K562 (cell line): ENCODE results near the gene CNOT9. TPM values are rescaled to one million over a fixed set of nuclear protein-coding genes. Genes with fewer than 3 reads are reported as not detected.

Source experiments
- ATAC-seq: fragments of 200-7000 bp; cut with Tn5 transposase; 3 replicates; pipeline ENCODE4 v1.9.1; 2020; ENCODE audit warnings: moderate library complexity
- BruUV-seq: library from RNA; stranded (reverse); fragments of 400-500 nt; replicated peaks from 2 replicates; lab custom pipeline; 2021; lab: Mats Ljungman, UMichigan
- CTCF ChIA-PET: fragments of 300-600 bp; formaldehyde crosslinking; extraction: SDS; loops from one replicate; lab custom pipeline; 2021; ENCODE audit warnings: low intra/inter-chr PET ratio; lab: Yijun Ruan, JAX
- POLR2A ChIA-PET: fragments of 300-600, 350-650 bp; sonication (Branson Sonifier 250); formaldehyde crosslinking; extraction: SDS; loops from one replicate; lab custom pipeline; 2021; ENCODE audit warnings: antibody characterized with exemption, inconsistent platforms; lab: Yijun Ruan, JAX
- DNase-seq, 4 experiments: peaks; one replicate each; pipeline versions ENCODE4 v3.0.0 to v3.0.0-alpha.2; 2011 to 2018; ENCODE audit warnings: low spot score in 3 of 4, mixed read lengths in 3 of 4; ENCODE audit errors: extremely low read depth in 1 of 4
- FAIRE-seq: peaks from 2 replicates; lab custom pipeline; 2011; peaks lifted over from hg19 to GRCh38; lab: Jason Lieb, UNC
- H2AFZ ChIP-seq: 2 replicates; pipeline ENCODE4 v1.6.0; 2011; ENCODE audit warnings: low read depth, low read length, control low read depth, inconsistent platforms
- H3K27ac ChIP-seq: fragments of 200-600 bp; 3 replicates; pipeline ENCODE4 v1.8.0; 2011; ENCODE audit warnings: low read depth, mild to moderate bottlenecking, control low read depth, inconsistent platforms, low read length, moderate library complexity, mixed read lengths; ENCODE audit errors: extremely low read depth
- H3K27me3 ChIP-seq, 2 experiments: fragments of 300-600 bp in 1 of 2; 2 replicates in 1 of 2; 3 replicates in 1 of 2; pipeline versions ENCODE4 v1.6.0 to v1.8.0; 2011; ENCODE audit warnings: inconsistent platforms in 2 of 2, low read length in 2 of 2, mild to moderate bottlenecking in 1 of 2, mixed read lengths in 1 of 2, moderate library complexity in 1 of 2; ENCODE audit not compliant: control insufficient read depth in 2 of 2, insufficient read depth in 2 of 2
- H3K36me3 ChIP-seq: fragments of 300-600 bp; 3 replicates; pipeline ENCODE4 v1.8.0; 2011; ENCODE audit warnings: mild to moderate bottlenecking, low read length, inconsistent platforms; ENCODE audit not compliant: control insufficient read depth, insufficient read depth
- H3K4me1 ChIP-seq, 2 experiments: fragments of 200-600 bp in 1 of 2; replicated peaks in 1 of 2; 2 replicates in 1 of 2; 3 replicates in 1 of 2; pipeline versions ENCODE4 v1.5.1 to v1.8.0; 2011; ENCODE audit warnings: inconsistent platforms in 2 of 2, low read length in 2 of 2, mild to moderate bottlenecking in 1 of 2, mixed read lengths in 1 of 2, moderate library complexity in 1 of 2; ENCODE audit not compliant: control insufficient read depth in 2 of 2, insufficient read depth in 2 of 2
- H3K4me2 ChIP-seq: 2 replicates; pipeline ENCODE4 v1.6.1; 2011; ENCODE audit warnings: low read length, control low read depth, inconsistent platforms, mixed read lengths; ENCODE audit not compliant: insufficient read depth
- H3K4me3 ChIP-seq: fragments of 200-600 bp; sonication (generic), shearing (Covaris generic); 2 replicates; pipeline ENCODE4 v1.5.1; 2016; ENCODE audit warnings: control low read depth, inconsistent platforms
- H3K79me2 ChIP-seq: fragments of 200-600 bp; 3 replicates; pipeline ENCODE4 v1.8.0; 2011; ENCODE audit warnings: low read length, inconsistent platforms; ENCODE audit not compliant: control insufficient read depth, insufficient read depth
- H3K9ac ChIP-seq, 2 experiments: 2 replicates each; pipeline versions ENCODE4 v1.6.0 to v1.6.1; 2011; ENCODE audit warnings: low read depth in 2 of 2, low read length in 2 of 2, control low read depth in 1 of 2, inconsistent platforms in 1 of 2, mild to moderate bottlenecking in 1 of 2, mixed read lengths in 1 of 2; ENCODE audit not compliant: insufficient read depth in 1 of 2
- H3K9me1 ChIP-seq: one replicate; pipeline ENCODE4 v1.6.0; 2011; ENCODE audit warnings: inconsistent platforms, mild to moderate bottlenecking, low read length, moderate library complexity; ENCODE audit not compliant: control insufficient read depth, insufficient read depth
- H3K9me3 ChIP-seq: replicated peaks from 2 replicates; pipeline ENCODE4 v1.5.1; 2011; ENCODE audit warnings: low read depth, low read length, inconsistent platforms; ENCODE audit not compliant: control insufficient read depth, insufficient read depth
- H4K20me1 ChIP-seq: replicated peaks from 2 replicates; pipeline ENCODE4 v1.6.1; 2011; ENCODE audit warnings: low read length, inconsistent platforms, mixed read lengths; ENCODE audit not compliant: control insufficient read depth, insufficient read depth
- ARID3A ChIP-seq: IDR thresholded peaks from 2 replicates; pipeline ENCODE4 v1.6.1; 2012; ENCODE audit warnings: low read depth, low read length, improper control_type of control experiment, borderline replicate concordance
- BCLAF1 ChIP-seq, 2 experiments: fragments of 450-650 bp in 1 of 2; IDR thresholded peaks; 2 replicates each; pipeline ENCODE4 v1.6.1; 2011 to 2017; ENCODE audit warnings: low read depth in 2 of 2, antibody characterized with exemption in 1 of 2, borderline replicate concordance in 1 of 2, low read length in 1 of 2, mild to moderate bottlenecking in 1 of 2, mixed read lengths in 1 of 2; ENCODE audit not compliant: control insufficient read depth in 1 of 2
- BHLHE40 ChIP-seq: IDR thresholded peaks from 2 replicates; pipeline ENCODE4 v1.6.1; 2011; ENCODE audit warnings: low read length, improper control_type of control experiment
- CTBP1 ChIP-seq: fragments of 450-650 bp; IDR thresholded peaks from 2 replicates; pipeline ENCODE4 v1.6.1; 2016; ENCODE audit warnings: borderline replicate concordance
- ETV6 ChIP-seq, 3 experiments: fragments of 150-350 bp in 1 of 3; sonication (generic) in 1 of 3; formaldehyde crosslinking in 1 of 3; IDR thresholded peaks; 2 replicates each; pipeline versions ENCODE4 v1.6.1 to v1.8.0; 2014 to 2022; ENCODE audit warnings: borderline replicate concordance in 2 of 3, low read depth in 2 of 3, antibody characterized with exemption in 1 of 3, low read length in 1 of 3, mild to moderate bottlenecking in 1 of 3, missing genetic modification reagents in 1 of 3
- FIP1L1 ChIP-seq: fragments of 200-400 bp; formaldehyde crosslinking; IDR thresholded peaks from 2 replicates; pipeline ENCODE4 v1.6.1; 2018; ENCODE audit warnings: mild to moderate bottlenecking, low read depth, low read length; ENCODE audit not compliant: poor library complexity, severe bottlenecking
- HMG20B ChIP-seq: fragments of 250-450 bp; sonication (Bioruptor Pico); IDR thresholded peaks from 2 replicates; pipeline ENCODE4 v1.5.0; 2021; ENCODE audit warnings: mild to moderate bottlenecking
- HNRNPH1 ChIP-seq: fragments of 200-400 bp; formaldehyde crosslinking; optimal IDR thresholded peaks from 2 replicates; pipeline ENCODE3; 2017; ENCODE audit warnings: low read depth, mild to moderate bottlenecking, low read length, moderate library complexity
- HNRNPK ChIP-seq: fragments of 200-400 bp; formaldehyde crosslinking; IDR thresholded peaks from one replicate; pipeline ENCODE4 v1.6.1; 2018; ENCODE audit warnings: mild to moderate bottlenecking, low read depth, low read length; ENCODE audit not compliant: poor library complexity, severe bottlenecking
- HOXB6 ChIP-seq: fragments of 250-450 bp; sonication (Bioruptor Pico); IDR thresholded peaks from 2 replicates; pipeline ENCODE4 v1.5.1; 2022; ENCODE audit warnings: mild to moderate bottlenecking, borderline replicate concordance
- MYBL2 ChIP-seq, 2 experiments: fragments of 450-650 bp in 1 of 2; sonication (generic) in 1 of 2; formaldehyde crosslinking in 1 of 2; IDR thresholded peaks; 2 replicates each; pipeline versions ENCODE4 v1.6.1 to v1.8.1; 2017 to 2022; ENCODE audit warnings: borderline replicate concordance in 1 of 2, inconsistent platforms in 1 of 2, low read depth in 1 of 2, mild to moderate bottlenecking in 1 of 2, missing genetic modification reagents in 1 of 2, moderate library complexity in 1 of 2
- RBFOX2 ChIP-seq: fragments of 200-400 bp; formaldehyde crosslinking; IDR thresholded peaks from 2 replicates; pipeline ENCODE4 v1.6.1; 2017; ENCODE audit warnings: low read depth, mild to moderate bottlenecking, low read length, moderate library complexity
- RFX1 ChIP-seq: fragments of 450-650 bp; IDR thresholded peaks from 2 replicates; pipeline ENCODE4 v1.6.1; 2016; ENCODE audit warnings: mild to moderate bottlenecking, moderate library complexity
- SMAD1 ChIP-seq: fragments of 150-350 bp; IDR thresholded peaks from 2 replicates; pipeline ENCODE4 v1.6.1; 2014; ENCODE audit warnings: low read length, low read depth; ENCODE audit not compliant: partially characterized antibody
- SMARCB1 ChIP-seq: IDR thresholded peaks from 2 replicates; pipeline ENCODE4 v1.6.1; 2011; ENCODE audit warnings: improper control_type of control experiment, low read depth; ENCODE audit not compliant: insufficient read length
- XRCC3 ChIP-seq: fragments of 450-650 bp; IDR thresholded peaks from 2 replicates; pipeline ENCODE4 v1.6.1; 2017; ENCODE audit warnings: mild to moderate bottlenecking, moderate library complexity
- ZNF347 ChIP-seq: fragments of 450-650 bp; formaldehyde crosslinking; IDR thresholded peaks from 2 replicates; pipeline ENCODE4 v1.4.0; 2020; ENCODE audit warnings: low read depth, mild to moderate bottlenecking, moderate library complexity
- ZNF79 ChIP-seq: fragments of 250-450 bp; sonication (Bioruptor Pico); IDR thresholded peaks from 2 replicates; pipeline ENCODE4 v1.4.0; 2020; ENCODE audit warnings: low read depth, mild to moderate bottlenecking, moderate library complexity
- WGBS: fragments of 100-300 bp; shearing (Covaris generic); methylation state at CpG from one replicate; pipeline ENCODE4 v1.1.6; 2016; ENCODE audit warnings: low coverage, mixed read lengths; ENCODE audit not compliant: insufficient coverage; ENCODE audit errors: missing lambda C conversion rate; 5-methylcytosine and 5-hydroxymethylcytosine counted together
- in situ Hi-C: fragments of 300-500 bp; cut with MboI; formaldehyde crosslinking; loops from 4 replicates; pipeline ENCODE4 v1.15.0; 2018; ENCODE audit warnings: inconsistent platforms, mixed read lengths
- intact Hi-C: fragments of 100-400 bp; cut with micrococcal nuclease; formaldehyde crosslinking; loops from 2 replicates; pipeline ENCODE4 v1.14.2; 2022
- polyA plus RNA-seq, 8 experiments: library from polyadenylated mRNA; depleted of rRNA in 4 of 8; stranded (reverse) in 5 of 8; unstranded in 3 of 8; fragments of >200 nt; fragmentation: Nextera tagmentation in 2 of 8; fragmentation: Illumina TruSeq in 1 of 8; extraction: Ambion mirVana in 2 of 8; extraction: Trizol in 1 of 8; gene quantifications; 2 replicates each; pipeline versions ENCODE4 v1.2.1 to v1.2.3, GENCODE V29; 2011 to 2014; ENCODE audit warnings: inconsistent platforms in 1 of 8, missing spikeins in 1 of 8
- total RNA-seq, 7 experiments: library from RNA; depleted of rRNA in 6 of 7; stranded (reverse); fragments of >200 nt in 6 of 7; fragmentation: Illumina TruSeq in 2 of 7; extraction: Trizol in 2 of 7; gene quantifications; 2 replicates each; pipeline versions ENCODE4 v1.2.1 to v1.2.3, GENCODE V29; 2011 to 2021; ENCODE audit warnings: low replicate concordance in 1 of 7

The CNOT9 gene
- total and polyA plus RNA-seq, 9 of the 15 experiments (the other 6 are each of a cell fraction or from before 2014, with no cell fraction given) = 19.0 to 82.6 (median 46.7) TPM

GRCh38 chr2:218558986-218559385 lies 9.7 kb upstream of the CNOT9 start:
- Histone ChIP-seq H3K36me3 (peaks cover 76% of the 10 kb centered on the region), H3K9me3 (no peaks in the 10 kb centered on the region), H3K4me3 (no peak overlapping the region), H3K27ac (no peak overlapping the region), H3K4me1 (no peaks in the 10 kb centered on the region), H4K20me1 (no peaks in the 10 kb centered on the region), H3K79me2 (peaks cover 11% of the 10 kb centered on the region), H3K4me2 (no peak overlapping the region), H3K9me1 (no peaks in the 10 kb centered on the region)
- in situ Hi-C loops (no loop called here), intact Hi-C loops (no loop called here)
- no peak for ATAC-seq
- no peak for FAIRE-seq
- ChIA-PET POLR2A (no interaction called here), CTCF (no interaction called here)
- 94% methylated on average over 3 of the region's 3 CpGs for WGBS
- DNase-seq = no peak
- TF ChIP-seq SMAD1 = no peak
- TF ChIP-seq RFX1 = no peak
- TF ChIP-seq MYBL2 (IDR thresholded peaks at IDR 0.05; ENCODE audit: low read depth) = no peak
- TF ChIP-seq MYBL2 (CRISPR knock-in tag; IDR thresholded peaks at IDR 0.05; ENCODE audit: borderline replicate concordance) = no peak
- TF ChIP-seq BHLHE40 = no peak
- TF ChIP-seq RBFOX2 = no peak
- no peak for TF ChIP-seq HOXB6
- no peak for TF ChIP-seq CTBP1
- TF ChIP-seq ETV6 (IDR thresholded peaks at IDR 0.05; ENCODE audit: borderline replicate concordance in 1 of 2, low read depth in 2 of 2, low read length in 1 of 2) = no peak
- TF ChIP-seq ETV6 (CRISPR knock-in tag; IDR thresholded peaks at IDR 0.05; ENCODE audit: borderline replicate concordance) = no peak
- no peak for TF ChIP-seq HMG20B (CRISPR knock-in tag)
- no peak for TF ChIP-seq ZNF347 (CRISPR knock-in tag)
- TF ChIP-seq HNRNPH1 = no peak
- no peak for TF ChIP-seq FIP1L1
- no peak for TF ChIP-seq BCLAF1 (IDR thresholded peaks at IDR 0.05; ENCODE audit: borderline replicate concordance in 1 of 2, control insufficient read depth in 1 of 2, low read depth in 2 of 2, low read length in 1 of 2)
- no peak for TF ChIP-seq XRCC3
- no peak for TF ChIP-seq HNRNPK
- TF ChIP-seq SMARCB1 = no peak
- no peak for TF ChIP-seq ARID3A
- TF ChIP-seq ZNF79 = no peak
- TF ChIP-seq, all 486 proteins: peak for 0
- H3K9ac ChIP-seq = no peak overlapping the region
- no peaks in the 10 kb centered on the region for H3K27me3 ChIP-seq
- no TSS peak for BruUV-seq
- H2AFZ ChIP-seq = no peak overlapping the region
